Neutrophil (primary cell): Measurements from ENCODE around the gene EEF1AKMT2.

Source experiments
- H3K27ac ChIP-seq: fragments of 200-600 bp; sonication (generic); 2 replicates; pipeline ENCODE4 v1.5.1; 2016; ENCODE audit warnings: mild to moderate bottlenecking, moderate library complexity
- H3K27me3 ChIP-seq: fragments of 200-600 bp; sonication (generic); 2 replicates; pipeline ENCODE4 v1.6.0; 2016; ENCODE audit warnings: mild to moderate bottlenecking
- H3K36me3 ChIP-seq: fragments of 200-600 bp; sonication (generic); 2 replicates; pipeline ENCODE4 v1.5.1; 2017
- H3K4me1 ChIP-seq, 2 experiments: fragments of 200-600 bp in 1 of 2; sonication (generic) in 1 of 2; 1 replicate in 1 of 2; 2 replicates in 1 of 2; pipeline versions ENCODE4 v1.5.1 to v1.6.1; 2013 to 2016; ENCODE audit warnings: low read depth in 1 of 2, low read length in 1 of 2, mild to moderate bottlenecking in 1 of 2, moderate library complexity in 1 of 2; ENCODE audit not compliant: control insufficient read depth in 1 of 2, insufficient read depth in 1 of 2
- H3K4me3 ChIP-seq, 2 experiments: fragments of 200-600 bp in 1 of 2; sonication (generic) in 1 of 2; 1 replicate in 1 of 2; 2 replicates in 1 of 2; pipeline ENCODE4 v1.5.1; 2013 to 2016; ENCODE audit warnings: low read depth in 1 of 2, low read length in 1 of 2, mild to moderate bottlenecking in 1 of 2, moderate library complexity in 1 of 2
- H3K9me3 ChIP-seq: fragments of 200-600 bp; sonication (generic); 2 replicates; pipeline ENCODE4 v1.5.1; 2016
- CTCF ChIP-seq: fragments of 200-600 bp; sonication (generic); IDR thresholded peaks from 2 replicates; pipeline ENCODE4 v1.5.1; 2016; ENCODE audit warnings: antibody characterized with exemption

The EEF1AKMT2 gene

GRCh38 chr10:124727361-124727960 is 64.2 kb downstream of the EEF1AKMT2 start:
- TF ChIP-seq CTCF: no peak
- Histone ChIP-seq H3K27ac (peak overlapping the region; percentile 81), H3K9me3 (no peaks in the 10 kb centered on the region), H3K4me1 (peaks cover 53 to 55% of the 10 kb centered on the region in 2 experiments), H3K27me3 (no peaks in the 10 kb centered on the region), H3K36me3 (peaks cover 6% of the 10 kb centered on the region), H3K4me3 (no peak overlapping the region)

GRCh38 chr10:124725791-124726190 is 65.9 kb downstream of the EEF1AKMT2 start:
- Histone ChIP-seq H3K36me3 (peaks cover 6% of the 10 kb centered on the region), H3K27ac (no peak overlapping the region), H3K9me3 (no peaks in the 10 kb centered on the region), H3K4me3 (no peak overlapping the region), H3K4me1 (peaks cover 70 to 72% of the 10 kb centered on the region in 2 experiments), H3K27me3 (no peaks in the 10 kb centered on the region)
- TF ChIP-seq CTCF: no peak

- H3K27ac ChIP-seq: peak overlapping the region; percentile 99
- peaks cover 6% of the 10 kb centered on the region for H3K36me3 ChIP-seq
- TF ChIP-seq CTCF: no peak
- no peaks in the 10 kb centered on the region for H3K27me3 ChIP-seq
- H3K4me3 ChIP-seq: no peak overlapping the region
- H3K4me1 ChIP-seq: peaks cover 76 to 78% of the 10 kb centered on the region in 2 experiments
- H3K9me3 ChIP-seq: no peaks in the 10 kb centered on the region
Observed at GRCh38 chr10:124725171-124725631, 66.5 kb downstream of the EEF1AKMT2 start.

- Histone ChIP-seq H3K27me3 (no peaks in the 10 kb centered on the region), H3K9me3 (no peaks in the 10 kb centered on the region), H3K4me3 (no peak overlapping the region), H3K27ac (peak overlapping the region; percentile 99), H3K36me3 (peaks cover 6% of the 10 kb centered on the region), H3K4me1 (peaks cover 76 to 80% of the 10 kb centered on the region in 2 experiments)
- no peak for TF ChIP-seq CTCF
Observed at GRCh38 chr10:124724279-124725027, 67.2 kb downstream of the EEF1AKMT2 start.

GRCh38 chr10:124723826-124724225 is 67.9 kb downstream of the EEF1AKMT2 start:
- peaks cover 6% of the 10 kb centered on the region for H3K36me3 ChIP-seq
- peaks cover 76 to 80% of the 10 kb centered on the region in 2 experiments for H3K4me1 ChIP-seq
- TF ChIP-seq CTCF: no peak
- peak overlapping the region; percentile 99 for H3K27ac ChIP-seq
- H3K4me3 ChIP-seq: peak overlapping the region in 1 of 2 experiments; percentile 19
- no peaks in the 10 kb centered on the region for H3K27me3 ChIP-seq
- no peaks in the 10 kb centered on the region for H3K9me3 ChIP-seq
